HG03066 (cell line): ENCODE data around the gene HIPK4.
"Not testable (repeated sequence)": the region's sequence is repeated elsewhere in the genome, so short reads cannot be mapped to it uniquely, and the experiment has no call there.

Experiments
- ATAC-seq: cut with Tn5 transposase; IDR thresholded peaks from one replicate; pipeline ENCODE4 v1.9.1; 2021; ENCODE audit warnings: low read depth; ENCODE audit not compliant: unreplicated experiment

Gene HIPK4

GRCh38 chr19:40341601-40342482 lies 48.1 kb downstream of the HIPK4 start:
- ATAC-seq: no peak

GRCh38 chr19:40339018-40339728 lies 50.8 kb downstream of the HIPK4 start:
- ATAC-seq: no peak

DNA sequence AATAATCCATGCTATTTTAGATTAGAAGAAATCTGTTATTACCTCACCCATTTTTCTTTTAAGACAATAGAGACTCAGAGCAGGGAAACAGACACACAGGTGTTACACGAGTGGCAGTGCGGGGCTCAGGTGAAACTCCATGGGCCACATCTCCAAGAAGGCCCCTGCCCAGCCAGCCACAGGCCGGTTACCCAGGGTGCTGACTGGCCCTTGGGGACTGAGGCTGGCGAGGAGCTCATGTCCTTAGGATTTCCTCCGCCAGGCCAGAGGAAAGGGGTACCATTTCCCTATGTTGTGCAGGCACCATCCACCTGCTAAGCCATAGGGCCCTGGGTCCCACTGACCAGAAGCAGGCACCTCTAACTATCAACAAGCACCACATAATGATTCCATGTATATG lies 52.4 kb downstream of the HIPK4 start:
- ATAC-seq: no peak

DNA sequence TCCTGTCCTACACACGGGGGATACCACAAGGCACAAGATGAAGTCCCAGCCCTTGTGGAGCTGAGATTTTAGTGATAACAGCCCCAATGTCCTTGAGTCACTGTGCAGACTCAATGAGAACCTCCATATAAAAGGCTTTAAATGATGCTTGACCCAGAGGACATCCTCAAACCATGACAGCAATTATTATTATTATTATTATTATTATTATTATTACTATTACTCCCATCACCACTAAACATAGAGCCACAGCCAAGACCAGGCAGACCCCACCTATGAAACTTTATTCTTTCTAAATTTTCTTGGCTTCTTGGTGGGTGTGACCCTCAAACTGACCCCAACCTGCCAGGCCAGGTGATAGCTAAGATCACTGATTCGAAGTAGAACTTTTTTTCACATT lies 52.9 kb downstream of the HIPK4 start:
- ATAC-seq: no peak

- ATAC-seq: no peak
Observed at GRCh38 chr19:40336601-40336900, 53.4 kb downstream of the HIPK4 start.

DNA sequence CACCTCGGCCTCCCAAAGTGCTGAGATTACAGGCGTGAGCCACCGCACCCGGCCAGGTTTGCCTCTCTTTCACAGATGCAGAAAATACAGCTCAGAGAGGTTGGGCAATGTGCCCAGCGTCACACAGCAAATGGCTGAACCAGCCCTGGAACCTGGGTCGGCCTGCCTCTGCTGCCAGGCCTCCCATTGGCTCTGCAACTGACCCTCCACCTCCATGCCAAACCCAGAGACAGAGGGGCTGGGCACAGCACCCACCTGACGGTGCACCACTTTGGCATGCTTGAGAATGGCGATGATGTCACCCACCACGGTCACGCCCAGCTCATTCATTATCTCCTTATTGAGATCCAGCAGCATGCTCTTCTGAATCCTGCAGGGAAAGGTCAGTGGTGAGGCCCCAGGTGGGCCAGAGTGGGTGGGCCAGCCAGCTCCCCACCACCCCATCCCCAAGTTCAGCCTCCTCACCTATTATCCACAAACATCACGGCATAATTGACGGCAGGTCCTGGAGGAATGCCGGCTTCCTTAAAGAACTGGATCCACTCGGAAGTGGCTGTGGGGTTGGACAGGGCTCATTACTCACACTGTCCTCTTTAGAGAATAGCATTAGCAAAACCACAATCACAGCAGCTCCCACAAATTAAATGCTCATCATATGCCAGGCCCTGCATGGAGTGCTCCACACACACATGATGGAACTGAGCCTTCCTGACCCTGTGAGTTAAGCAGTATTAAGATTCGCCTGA lies 54.0 kb downstream of the HIPK4 start:
- ATAC-seq: no peak

- no peak for ATAC-seq
Observed at GRCh38 chr19:40335101-40335500, 54.9 kb downstream of the HIPK4 start.

- ATAC-seq: not testable (repeated sequence)
Observed at GRCh38 chr19:40333083-40333482, 56.9 kb downstream of the HIPK4 start.

DNA sequence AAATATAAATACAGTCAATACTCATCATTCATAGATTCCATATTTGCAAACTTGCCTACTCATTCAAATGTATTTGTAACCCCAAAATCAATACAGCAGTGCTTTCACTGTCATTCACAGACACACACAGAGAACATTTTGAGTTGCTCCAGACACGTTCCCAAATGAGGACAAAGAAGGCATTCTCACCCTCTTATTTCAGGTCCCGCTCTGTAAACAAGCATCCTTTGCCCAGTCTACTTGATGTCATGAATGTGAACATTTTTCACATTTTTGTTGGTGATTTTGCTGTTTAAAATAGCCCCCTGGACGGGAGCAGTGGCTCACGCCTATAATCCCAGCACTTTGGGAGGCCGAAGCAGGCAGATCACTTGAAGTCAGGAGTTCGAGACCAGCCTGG lies 57.3 kb downstream of the HIPK4 start:
- no peak for ATAC-seq

- no peak for ATAC-seq
Observed at GRCh38 chr19:40331052-40331451, 58.9 kb downstream of the HIPK4 start.
